CD4-positive, alpha-beta T cell (primary cell): ENCODE results near the gene RNF220. TPM values are rescaled to one million over a fixed set of nuclear protein-coding genes. Genes with fewer than 3 reads are reported as not detected.

Source experiments
- ATAC-seq: fragments of 200-7000 bp; cut with Tn5 transposase; one replicate; pipeline ENCODE4 v1.10.0; 2022; ENCODE audit warnings: mild to moderate bottlenecking; ENCODE audit not compliant: poor library complexity
- CTCF ChIA-PET: fragments of 350-600 bp; sonication (Branson Sonifier 250); formaldehyde crosslinking; loops from one replicate; lab custom pipeline; 2021; ENCODE audit warnings: antibody characterized with exemption, inconsistent platforms; lab: Charles Lee
- POLR2A ChIA-PET: fragments of 350-600 bp; sonication (Branson Sonifier 250); formaldehyde crosslinking; loops from one replicate; lab custom pipeline; 2021; ENCODE audit warnings: antibody characterized with exemption, inconsistent platforms; lab: Charles Lee
- DNase-seq, 14 experiments: peaks; one replicate each; pipeline ENCODE4 v3.0.0-alpha.2; 2013 to 2020; ENCODE audit warnings: mixed read lengths in 2 of 14
- H3K27ac ChIP-seq, 2 donors: one replicate each; pipeline versions ENCODE4 v1.5.1 to v1.7.0; 2013; ENCODE audit warnings: low read length in 2 of 2, low read depth in 1 of 2, mild to moderate bottlenecking in 1 of 2
- H3K27me3 ChIP-seq, 2 experiments: 1 replicate in 1 of 2; 2 replicates in 1 of 2; pipeline versions ENCODE4 v1.6.1 to v1.7.0; 2013; ENCODE audit warnings: low read length in 2 of 2, control low read depth in 1 of 2, mild to moderate bottlenecking in 1 of 2, moderate library complexity in 1 of 2; ENCODE audit not compliant: insufficient read depth in 2 of 2, control insufficient read depth in 1 of 2
- H3K36me3 ChIP-seq: one replicate; pipeline ENCODE4 v1.6.1; 2013; ENCODE audit warnings: low read length, control low read depth; ENCODE audit not compliant: insufficient read depth
- H3K4me1 ChIP-seq: one replicate; pipeline ENCODE4 v1.6.1; 2013; ENCODE audit warnings: low read length, control low read depth; ENCODE audit not compliant: insufficient read depth
- H3K4me3 ChIP-seq: one replicate; pipeline ENCODE4 v1.5.1; 2013; ENCODE audit warnings: mild to moderate bottlenecking, low read length, moderate library complexity
- H3K9me3 ChIP-seq, 2 experiments: 1 replicate in 1 of 2; 2 replicates in 1 of 2; pipeline versions ENCODE4 v1.6.1 to v1.7.0; 2013; ENCODE audit warnings: low read length in 2 of 2, mild to moderate bottlenecking in 2 of 2, control low read depth in 1 of 2, moderate library complexity in 1 of 2; ENCODE audit not compliant: control insufficient read depth in 1 of 2, insufficient read depth in 1 of 2
- H3K27ac Mint-ChIP-seq: one replicate; pipeline ENCODE4 v1.8.0; 2020; ENCODE audit warnings: mixed read lengths
- H3K27me3 Mint-ChIP-seq: one replicate; pipeline ENCODE4 v1.8.0; 2021; ENCODE audit warnings: mixed read lengths
- H3K36me3 Mint-ChIP-seq: one replicate; pipeline ENCODE4 v1.8.0; 2021; ENCODE audit warnings: low read depth, mixed read lengths
- H3K4me1 Mint-ChIP-seq: one replicate; pipeline ENCODE4 v1.8.0; 2021; ENCODE audit warnings: low read depth, mixed read lengths
- H3K4me3 Mint-ChIP-seq: one replicate; pipeline ENCODE4 v1.8.0; 2020; ENCODE audit warnings: mild to moderate bottlenecking, mixed read lengths
- H3K9me3 Mint-ChIP-seq: one replicate; pipeline ENCODE4 v1.8.0; 2020; ENCODE audit warnings: mixed read lengths
- intact Hi-C, 2 experiments: fragments of 100-400 bp; cut with DNase I in 1 of 2; cut with micrococcal nuclease in 1 of 2; formaldehyde crosslinking; loops; one replicate each; pipeline versions ENCODE4 v1.15.1 to v1.9.0; 2023 to 2025; cut with DNase I, micrococcal nuclease
- total RNA-seq, 174 experiments: library from RNA in 2 of 174; stranded (reverse) in 2 of 174; gene quantifications; one replicate each; pipeline ENCODE4 v1.2.3 and lab custom pipeline; 2021 to 2026
- TF ChIP-seq, protein P1 (sequence below): fragments of 200-600 bp; IDR thresholded peaks from one replicate; pipeline ENCODE4 v1.8.0; 2022; ENCODE audit warnings: antibody characterized with exemption, mild to moderate bottlenecking

The RNF220 gene
- total RNA-seq, 2 experiments from 2014 or later = 76.0 to 77.9 TPM

DNA sequence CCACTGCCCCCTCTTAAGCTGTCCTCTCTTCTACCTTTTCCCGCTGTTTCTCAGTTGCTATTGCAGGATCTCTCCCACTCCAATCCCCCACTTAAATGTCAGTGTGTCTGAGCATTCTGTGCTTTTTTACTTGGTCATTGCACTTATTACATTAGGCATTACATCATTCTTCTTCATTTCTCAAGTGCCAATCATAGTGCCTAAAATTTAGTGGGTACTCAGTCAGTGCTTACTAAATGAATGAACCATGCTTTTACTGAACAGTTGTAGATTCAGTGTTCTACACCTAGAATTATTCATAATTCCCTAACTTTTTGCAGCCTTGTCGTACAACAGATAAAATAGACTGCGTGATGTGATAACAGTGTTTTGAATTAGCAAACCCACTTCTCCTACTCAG is 288.8 kb downstream of the RNF220 start:
- H3K27me3 Mint-ChIP-seq = peaks cover 5% of the 10 kb centered on the region
- no peak for DNase-seq
- ChIA-PET CTCF (no interaction called here), POLR2A (no interaction called here)
- no peaks in the 10 kb centered on the region for H3K9me3 ChIP-seq
- no peak for ATAC-seq
- intact Hi-C loops = no loop called here
- H3K36me3 Mint-ChIP-seq = no peaks in the 10 kb centered on the region
- H3K4me3 Mint-ChIP-seq = no peak overlapping the region
- no peak overlapping the region for H3K27ac ChIP-seq
- H3K27me3 ChIP-seq = no peaks in the 10 kb centered on the region
- peaks cover 16% of the 10 kb centered on the region for H3K4me1 ChIP-seq
- TF ChIP-seq, protein P1, sequence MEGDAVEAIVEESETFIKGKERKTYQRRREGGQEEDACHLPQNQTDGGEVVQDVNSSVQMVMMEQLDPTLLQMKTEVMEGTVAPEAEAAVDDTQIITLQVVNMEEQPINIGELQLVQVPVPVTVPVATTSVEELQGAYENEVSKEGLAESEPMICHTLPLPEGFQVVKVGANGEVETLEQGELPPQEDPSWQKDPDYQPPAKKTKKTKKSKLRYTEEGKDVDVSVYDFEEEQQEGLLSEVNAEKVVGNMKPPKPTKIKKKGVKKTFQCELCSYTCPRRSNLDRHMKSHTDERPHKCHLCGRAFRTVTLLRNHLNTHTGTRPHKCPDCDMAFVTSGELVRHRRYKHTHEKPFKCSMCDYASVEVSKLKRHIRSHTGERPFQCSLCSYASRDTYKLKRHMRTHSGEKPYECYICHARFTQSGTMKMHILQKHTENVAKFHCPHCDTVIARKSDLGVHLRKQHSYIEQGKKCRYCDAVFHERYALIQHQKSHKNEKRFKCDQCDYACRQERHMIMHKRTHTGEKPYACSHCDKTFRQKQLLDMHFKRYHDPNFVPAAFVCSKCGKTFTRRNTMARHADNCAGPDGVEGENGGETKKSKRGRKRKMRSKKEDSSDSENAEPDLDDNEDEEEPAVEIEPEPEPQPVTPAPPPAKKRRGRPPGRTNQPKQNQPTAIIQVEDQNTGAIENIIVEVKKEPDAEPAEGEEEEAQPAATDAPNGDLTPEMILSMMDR = no peak
- peaks cover 14% of the 10 kb centered on the region for H3K4me1 Mint-ChIP-seq
- H3K4me3 ChIP-seq = no peak overlapping the region
- no peaks in the 10 kb centered on the region for H3K9me3 Mint-ChIP-seq
- no peak overlapping the region for H3K27ac Mint-ChIP-seq
- no peaks in the 10 kb centered on the region for H3K36me3 ChIP-seq

DNA sequence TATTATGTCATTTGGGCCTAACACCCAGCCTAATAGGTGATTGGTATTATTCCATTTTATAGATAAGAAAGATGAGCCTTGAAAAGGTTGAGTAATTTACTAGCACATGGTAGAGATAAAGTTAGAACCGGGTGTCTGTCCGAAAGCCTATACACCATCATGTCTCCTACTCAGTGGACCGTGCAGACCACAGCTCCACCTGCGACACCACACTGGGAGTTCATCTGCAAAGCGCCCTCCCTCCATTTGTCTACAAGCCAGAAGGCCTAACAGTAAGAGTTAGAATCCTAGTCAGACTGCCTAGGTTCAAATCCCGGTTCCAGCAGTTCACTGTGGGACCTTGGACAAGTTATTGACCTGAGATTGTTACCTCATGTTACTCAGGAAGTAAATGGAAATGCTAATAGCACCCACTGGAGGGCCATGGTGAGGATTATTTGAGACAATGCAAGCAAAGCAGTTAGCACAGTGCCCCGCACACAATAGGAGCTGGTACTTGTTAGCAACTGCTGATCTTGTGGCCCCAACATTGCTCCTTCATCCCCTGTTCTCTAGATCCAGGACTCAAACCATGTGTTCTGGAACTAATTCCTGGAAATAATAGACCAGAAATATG is 289.9 kb downstream of the RNF220 start:
- no peak overlapping the region for H3K27ac ChIP-seq
- H3K9me3 ChIP-seq = no peaks in the 10 kb centered on the region
- H3K4me3 ChIP-seq = no peak overlapping the region
- ChIA-PET CTCF (interaction anchor here (0.7 to 0.8 kb wide), 2 partner anchors 48 to 321 kb away, joined by 3 to 4 read pairs; no protein-coding TSS in a partner anchor), POLR2A (interaction anchor here (2.1 to 2.6 kb wide), 2 partner anchors 21 to 27 kb away, joined by 14 to 16 read pairs; partner anchors contain the start of genes ARMH1 and TMEM53)
- Mint-ChIP-seq H3K4me3 (no peak overlapping the region), H3K27ac (no peak overlapping the region), H3K27me3 (peaks cover 5% of the 10 kb centered on the region), H3K9me3 (no peaks in the 10 kb centered on the region), H3K36me3 (no peaks in the 10 kb centered on the region), H3K4me1 (peaks cover 14% of the 10 kb centered on the region)
- TF ChIP-seq, protein P1 = no peak
- H3K36me3 ChIP-seq = no peaks in the 10 kb centered on the region
- no peaks in the 10 kb centered on the region for H3K27me3 ChIP-seq
- intact Hi-C loops = no loop called here
- ATAC-seq (no peak), DNase-seq (no peak)
- peaks cover 16% of the 10 kb centered on the region for H3K4me1 ChIP-seq

DNA sequence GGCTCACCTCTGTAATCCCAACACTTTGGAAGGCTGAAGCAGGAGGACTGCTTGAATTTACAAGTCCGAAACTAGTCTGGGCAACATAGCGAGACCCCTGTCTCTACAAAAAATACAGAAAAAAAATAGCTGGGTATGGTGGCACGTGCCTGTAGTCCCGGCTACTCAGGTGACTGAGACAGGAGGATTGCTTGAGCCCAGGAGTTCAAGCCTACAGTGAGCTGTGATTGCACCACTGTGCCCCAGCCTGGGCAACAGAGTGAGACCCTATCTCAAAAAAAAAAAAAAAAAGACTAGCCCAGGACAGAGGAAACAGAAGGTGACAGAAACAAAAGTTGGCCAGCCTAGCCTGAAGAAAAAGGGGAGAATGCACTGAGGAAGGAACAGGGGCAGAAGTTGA is 290.6 kb downstream of the RNF220 start:
- H3K4me3 ChIP-seq = no peak overlapping the region
- POLR2A ChIA-PET = interaction anchor here (0.8 to 2.6 kb wide), 4 partner anchors 12 to 644 kb away, joined by 3 to 16 read pairs (median 10); partner anchors contain the start of genes ARMH1, MUTYH, TMEM53 and TOE1
- ATAC-seq (no peak), DNase-seq (no peak)
- peaks cover 5% of the 10 kb centered on the region for H3K27me3 Mint-ChIP-seq
- CTCF ChIA-PET = interaction anchor here (0.8 kb wide), 1 partner anchor 49 kb away, joined by 4 read pairs; no protein-coding TSS in a partner anchor
- intact Hi-C loops = no loop called here
- no peak overlapping the region for H3K27ac ChIP-seq
- no peak overlapping the region for H3K4me3 Mint-ChIP-seq
- peaks cover 16% of the 10 kb centered on the region for H3K4me1 ChIP-seq
- peaks cover 14% of the 10 kb centered on the region for H3K4me1 Mint-ChIP-seq
- H3K9me3 ChIP-seq = no peaks in the 10 kb centered on the region
- no peaks in the 10 kb centered on the region for H3K27me3 ChIP-seq
- H3K9me3 Mint-ChIP-seq = no peaks in the 10 kb centered on the region
- H3K27ac Mint-ChIP-seq = no peak overlapping the region
- no peaks in the 10 kb centered on the region for H3K36me3 ChIP-seq
- TF ChIP-seq, protein P1 = no peak
- H3K36me3 Mint-ChIP-seq = no peaks in the 10 kb centered on the region
